GM21786 (cell line): ENCODE results near the gene VPS54.
"Not testable (repeated sequence)": the region's sequence is repeated elsewhere in the genome, so short reads cannot be mapped to it uniquely, and the experiment has no call there.

Experiments used
- ATAC-seq: cut with Tn5 transposase; IDR thresholded peaks from one replicate; pipeline ENCODE4 v1.9.1; 2021; ENCODE audit not compliant: unreplicated experiment

Gene VPS54

GRCh38 chr2:63847571-63847970 lies 171.7 kb downstream of the VPS54 start:
- ATAC-seq, result not testable (repeated sequence)

GRCh38 chr2:63846487-63846886 lies 172.7 kb downstream of the VPS54 start:
- ATAC-seq, result no peak

GRCh38 chr2:63845866-63846265 lies 173.4 kb downstream of the VPS54 start:
- ATAC-seq, result no peak

DNA sequence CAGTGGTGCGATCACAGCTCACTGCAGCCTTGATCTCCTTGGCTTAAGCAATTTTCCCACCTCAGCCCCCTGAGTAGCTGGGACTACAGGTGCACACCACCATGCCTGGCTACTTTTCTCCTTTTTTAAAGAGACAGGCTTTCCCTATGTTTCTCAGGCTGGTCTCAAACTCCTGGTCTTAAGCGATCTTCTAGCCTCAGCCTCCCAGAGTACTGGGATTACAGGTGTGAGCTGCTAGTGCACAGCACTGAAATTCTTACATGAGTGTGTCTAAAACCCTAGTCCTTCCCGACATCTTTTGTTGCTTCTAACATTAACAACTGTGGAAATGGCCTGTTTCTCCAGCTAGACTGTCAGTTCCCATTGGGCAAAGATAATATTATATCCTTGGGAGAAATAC lies 174.6 kb downstream of the VPS54 start:
- no peak for ATAC-seq

GRCh38 chr2:63843791-63844190 lies 175.4 kb downstream of the VPS54 start:
- ATAC-seq, result no peak

DNA sequence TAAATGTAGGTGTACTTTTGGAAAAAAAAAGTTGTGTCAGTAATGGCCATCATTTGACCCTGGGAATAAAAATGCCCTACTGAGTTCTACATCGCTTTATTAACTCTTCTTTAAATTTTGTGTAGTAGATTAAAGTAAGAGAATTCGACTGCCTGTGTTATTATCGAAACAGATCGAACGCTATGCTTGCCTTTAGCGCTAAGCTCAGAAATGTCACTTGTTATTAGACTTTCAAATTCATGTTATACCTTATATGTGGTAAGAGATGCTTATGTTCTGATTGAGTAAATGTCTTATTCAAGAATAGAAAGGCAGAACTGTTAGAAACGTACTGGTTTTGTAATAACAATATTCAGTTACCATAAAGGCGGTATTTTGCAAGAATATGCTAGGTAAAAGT lies 176.1 kb downstream of the VPS54 start:
- no peak for ATAC-seq

GRCh38 chr2:63842149-63843061 lies 176.8 kb downstream of the VPS54 start:
- ATAC-seq, result no peak
